Endothelial cell of umbilical vein (primary cell): Measurements from ENCODE around the gene CRACR2B. TPM values are rescaled to one million over a fixed set of nuclear protein-coding genes. Genes with fewer than 3 reads are reported as not detected.

Experiments used
- BruUV-seq: library from RNA; stranded (reverse); fragments of 400-500 nt; replicated peaks from 2 replicates; lab custom pipeline; 2021; lab: Mats Ljungman, UMichigan
- CTCF ChIA-PET: fragments of 300-600, 350-600 bp; sonication (Branson Sonifier 250); formaldehyde crosslinking; loops from one replicate; lab custom pipeline; 2021; ENCODE audit warnings: antibody characterized with exemption, inconsistent platforms; lab: Charles Lee
- POLR2A ChIA-PET: fragments of 300-600, 350-600 bp; sonication (Branson Sonifier 250); formaldehyde crosslinking; loops from one replicate; lab custom pipeline; 2021; ENCODE audit warnings: antibody characterized with exemption, inconsistent platforms; lab: Charles Lee
- DNase-seq: peaks from one replicate; pipeline ENCODE4 v3.0.0-alpha.2; 2011; ENCODE audit warnings: low read depth, low spot score
- FAIRE-seq: peaks from 2 replicates; lab custom pipeline; 2011; peaks lifted over from hg19 to GRCh38; lab: Jason Lieb, UNC
- H2AFZ ChIP-seq: 2 replicates; pipeline ENCODE4 v1.6.0; 2012; ENCODE audit warnings: low read depth, low read length, control low read depth, inconsistent platforms
- H3K27ac ChIP-seq: 2 replicates; pipeline ENCODE4 v1.5.1; 2011; ENCODE audit warnings: low read depth, mild to moderate bottlenecking, control low read depth, low read length, moderate library complexity; ENCODE audit not compliant: insufficient read depth
- H3K27me3 ChIP-seq, 2 experiments: 2 replicates each; pipeline versions ENCODE4 v1.6.0 to v1.6.1; 2011; ENCODE audit warnings: low read length in 2 of 2, mixed read lengths in 1 of 2; ENCODE audit not compliant: control insufficient read depth in 2 of 2, insufficient read depth in 2 of 2
- H3K36me3 ChIP-seq, 2 experiments: 2 replicates in 1 of 2; 3 replicates in 1 of 2; pipeline ENCODE4 v1.5.1; 2011; ENCODE audit warnings: low read length in 2 of 2, mild to moderate bottlenecking in 1 of 2, moderate library complexity in 1 of 2; ENCODE audit not compliant: control insufficient read depth in 2 of 2, insufficient read depth in 2 of 2; ENCODE audit errors: extremely low read depth in 1 of 2
- H3K4me1 ChIP-seq: 3 replicates; pipeline ENCODE4 v1.5.1; 2011; ENCODE audit warnings: mild to moderate bottlenecking, low read length; ENCODE audit not compliant: control insufficient read depth, insufficient read depth; ENCODE audit errors: extremely low read depth
- H3K4me2 ChIP-seq: 2 replicates; pipeline ENCODE4 v1.6.1; 2011; ENCODE audit warnings: low read length, control low read depth, mixed read lengths; ENCODE audit not compliant: insufficient read depth
- H3K4me3 ChIP-seq, 3 experiments: fragments of 200-600 bp in 1 of 3; sonication (generic), shearing (Covaris generic) in 1 of 3; replicated peaks in 1 of 3; 2 replicates each; pipeline ENCODE4 v1.5.1; 2011 to 2016; ENCODE audit warnings: control low read depth in 3 of 3, low read length in 3 of 3, mild to moderate bottlenecking in 2 of 3, inconsistent platforms in 1 of 3, low read depth in 1 of 3, moderate library complexity in 1 of 3; ENCODE audit not compliant: insufficient read depth in 1 of 3
- H3K79me2 ChIP-seq: 2 replicates; pipeline ENCODE4 v1.6.0; 2012; ENCODE audit warnings: low read length, inconsistent platforms; ENCODE audit not compliant: control insufficient read depth, insufficient read depth
- H3K9ac ChIP-seq: replicated peaks from 2 replicates; pipeline ENCODE3; 2011; ENCODE audit warnings: low read length, control low read depth; ENCODE audit not compliant: insufficient read depth; ENCODE audit errors: extremely low read depth
- H3K9me1 ChIP-seq: replicated peaks from 3 replicates; pipeline ENCODE4 v1.6.0; 2011; ENCODE audit warnings: mild to moderate bottlenecking, low read length; ENCODE audit not compliant: control insufficient read depth, insufficient read depth; ENCODE audit errors: extremely low read depth
- H3K9me3 ChIP-seq: replicated peaks from 2 replicates; pipeline ENCODE4 v1.5.1; 2012; ENCODE audit warnings: low read length, inconsistent platforms; ENCODE audit not compliant: control insufficient read depth, insufficient read depth
- H4K20me1 ChIP-seq: replicated peaks from 2 replicates; pipeline ENCODE3; 2011; ENCODE audit warnings: mild to moderate bottlenecking, low read length; ENCODE audit not compliant: control insufficient read depth, insufficient read depth; ENCODE audit errors: extremely low read depth
- EZH2 ChIP-seq: IDR thresholded peaks from 2 replicates; pipeline ENCODE4 v1.6.1; 2012; ENCODE audit warnings: borderline replicate concordance, low read depth, mild to moderate bottlenecking, moderate library complexity, low read length, inconsistent platforms; ENCODE audit not compliant: severe bottlenecking
- FOS ChIP-seq: IDR thresholded peaks from 2 replicates; pipeline ENCODE4 v1.6.1; 2011; ENCODE audit warnings: mild to moderate bottlenecking, low read length, moderate library complexity, borderline replicate concordance; ENCODE audit not compliant: insufficient read depth
- GATA2 ChIP-seq: IDR thresholded peaks from 2 replicates; pipeline ENCODE4 v1.7.0; 2011; ENCODE audit warnings: low read depth, mild to moderate bottlenecking, moderate library complexity, mixed read lengths, low read length; ENCODE audit not compliant: insufficient read length, insufficient read depth
- JUN ChIP-seq: IDR thresholded peaks from 2 replicates; pipeline ENCODE4 v1.6.1; 2011; ENCODE audit warnings: borderline replicate concordance, low read depth; ENCODE audit not compliant: insufficient read length, insufficient read depth
- MYC ChIP-seq: IDR thresholded peaks from one replicate; pipeline ENCODE4 v1.6.1; 2011; ENCODE audit warnings: mild to moderate bottlenecking, low read depth, low read length
- POLR2A ChIP-seq: IDR thresholded peaks from 2 replicates; pipeline ENCODE4 v1.6.1; 2012; ENCODE audit warnings: low read depth, mild to moderate bottlenecking, control low read depth, low read length
- POLR2AphosphoS5 ChIP-seq: IDR thresholded peaks from 2 replicates; pipeline ENCODE4 v1.6.1; 2012; ENCODE audit warnings: low read depth, mild to moderate bottlenecking, control low read depth, low read length, moderate library complexity; ENCODE audit not compliant: insufficient read depth
- dilution Hi-C: fragments of 300-500 bp; cut with MboI; formaldehyde crosslinking; loops from one replicate; pipeline ENCODE4 v1.15.0; 2019; ENCODE audit warnings: low sequenced_read_pairs; ENCODE audit not compliant: extremely low pct_ligation_motif_present
- intact Hi-C: fragments of 100-400 bp; cut with micrococcal nuclease; formaldehyde crosslinking; loops from one replicate; pipeline ENCODE4 v1.10.0; 2022
- polyA plus RNA-seq, 4 experiments: library from polyadenylated mRNA; depleted of rRNA in 3 of 4; stranded (reverse) in 3 of 4; unstranded in 1 of 4; fragments of >200 nt; gene quantifications; 2 replicates each; pipeline versions ENCODE4 v1.2.1 to v1.2.3, GENCODE V29; 2011 to 2012; ENCODE audit warnings: missing spikeins in 1 of 4
- total RNA-seq: library from RNA; stranded (reverse); gene quantifications from 2 replicates; pipeline ENCODE4 v1.2.3, GENCODE V29; 2021
- TF ChIP-seq, protein P1 (sequence below), 2 donors: IDR thresholded peaks; 1 replicate in 1 of 2; 2 replicates in 1 of 2; pipeline ENCODE4 v1.5.1; 2011; ENCODE audit warnings: low read length in 2 of 2, mild to moderate bottlenecking in 2 of 2, moderate library complexity in 2 of 2, control low read depth in 1 of 2, inconsistent platforms in 1 of 2, low read depth in 1 of 2; ENCODE audit not compliant: insufficient read depth in 1 of 2; ENCODE audit errors: extremely low read depth in 1 of 2
- TF ChIP-seq, protein P2 (sequence below): IDR thresholded peaks from 2 replicates; pipeline ENCODE4 v1.6.1; 2011; ENCODE audit not compliant: insufficient read depth, insufficient read length

CRACR2B gene
- total and polyA plus RNA-seq, 2 donors (not counting 3 experiments of a cell fraction or from before 2014, with no cell fraction given): 8.4 to 9.3 TPM

DNA sequence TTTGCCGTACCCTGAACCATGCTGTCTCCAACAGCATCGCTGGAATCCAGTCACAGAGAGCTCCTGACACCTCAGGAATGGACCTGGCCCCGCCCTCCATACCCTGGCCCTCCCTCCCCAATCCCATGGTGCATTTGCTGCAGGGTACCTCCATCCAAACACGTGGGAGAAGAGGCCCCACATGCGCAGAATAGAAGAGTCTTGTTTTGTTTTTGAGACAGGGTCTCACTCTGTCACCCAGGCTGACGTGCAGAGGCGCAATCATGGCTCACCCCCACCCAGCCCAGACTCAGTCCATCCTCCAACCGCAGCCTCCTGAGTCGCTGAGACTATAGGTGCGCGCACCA lies 11.3 kb upstream of the CRACR2B start:
- peaks cover 24% of the 10 kb centered on the region for H3K79me2 ChIP-seq
- peaks cover 23% of the 10 kb centered on the region for H3K4me1 ChIP-seq
- peaks cover 3 to 24% of the 10 kb centered on the region in 2 experiments for H3K36me3 ChIP-seq
- BruUV-seq: no TSS peak
- H2AFZ ChIP-seq: no peak overlapping the region
- H3K9me3 ChIP-seq: no peaks in the 10 kb centered on the region
- H3K9ac ChIP-seq: no peak overlapping the region
- dilution Hi-C loops: no loop called here
- ChIA-PET CTCF (no interaction called here), POLR2A (interaction anchor here (0.7 kb wide), 1 partner anchor 151 kb away, joined by 4 read pairs; no protein-coding TSS in a partner anchor)
- H3K9me1 ChIP-seq: no peaks in the 10 kb centered on the region
- FAIRE-seq: no peak
- DNase-seq: no peak
- no peaks in the 10 kb centered on the region for H4K20me1 ChIP-seq
- no peak for TF ChIP-seq MYC
- no peak for TF ChIP-seq EZH2
- TF ChIP-seq FOS: no peak
- TF ChIP-seq, protein P1, sequence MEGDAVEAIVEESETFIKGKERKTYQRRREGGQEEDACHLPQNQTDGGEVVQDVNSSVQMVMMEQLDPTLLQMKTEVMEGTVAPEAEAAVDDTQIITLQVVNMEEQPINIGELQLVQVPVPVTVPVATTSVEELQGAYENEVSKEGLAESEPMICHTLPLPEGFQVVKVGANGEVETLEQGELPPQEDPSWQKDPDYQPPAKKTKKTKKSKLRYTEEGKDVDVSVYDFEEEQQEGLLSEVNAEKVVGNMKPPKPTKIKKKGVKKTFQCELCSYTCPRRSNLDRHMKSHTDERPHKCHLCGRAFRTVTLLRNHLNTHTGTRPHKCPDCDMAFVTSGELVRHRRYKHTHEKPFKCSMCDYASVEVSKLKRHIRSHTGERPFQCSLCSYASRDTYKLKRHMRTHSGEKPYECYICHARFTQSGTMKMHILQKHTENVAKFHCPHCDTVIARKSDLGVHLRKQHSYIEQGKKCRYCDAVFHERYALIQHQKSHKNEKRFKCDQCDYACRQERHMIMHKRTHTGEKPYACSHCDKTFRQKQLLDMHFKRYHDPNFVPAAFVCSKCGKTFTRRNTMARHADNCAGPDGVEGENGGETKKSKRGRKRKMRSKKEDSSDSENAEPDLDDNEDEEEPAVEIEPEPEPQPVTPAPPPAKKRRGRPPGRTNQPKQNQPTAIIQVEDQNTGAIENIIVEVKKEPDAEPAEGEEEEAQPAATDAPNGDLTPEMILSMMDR (IDR thresholded peaks at IDR 0.05; ENCODE audit: extremely low read depth in 1 of 2, insufficient read depth in 1 of 2, low read depth in 1 of 2, low read length in 2 of 2): no peak
- TF ChIP-seq POLR2A: no peak
- TF ChIP-seq, protein P2, sequence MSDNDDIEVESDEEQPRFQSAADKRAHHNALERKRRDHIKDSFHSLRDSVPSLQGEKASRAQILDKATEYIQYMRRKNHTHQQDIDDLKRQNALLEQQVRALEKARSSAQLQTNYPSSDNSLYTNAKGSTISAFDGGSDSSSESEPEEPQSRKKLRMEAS: no peak
- no peak for TF ChIP-seq POLR2AphosphoS5
- no peak for TF ChIP-seq JUN
- no peak for TF ChIP-seq GATA2
- H3K4me3 ChIP-seq: no peak overlapping the region
- H3K27ac ChIP-seq: no peak overlapping the region
- no peaks in the 10 kb centered on the region for H3K27me3 ChIP-seq
- intact Hi-C loops: no loop called here
- no peak overlapping the region for H3K4me2 ChIP-seq
